Right renal cortex interstitium (tissue), 3 donors: ENCODE data around the gene KRTAP10-8. TPM values are rescaled to one million over a fixed set of nuclear protein-coding genes. Genes with fewer than 3 reads are reported as not detected.
"Not testable (repeated sequence)": the region's sequence is repeated elsewhere in the genome, so short reads cannot be mapped to it uniquely, and the experiment has no call there.

Experiments
- DNase-seq, 3 donors: peaks; one replicate each; pipeline ENCODE4 v3.0.0-alpha.2; 2013; ENCODE audit warnings: low read depth in 3 of 3, low spot score in 2 of 3
- polyA plus RNA-seq, 3 donors: library from polyadenylated mRNA; unstranded; fragments of 120-200 nt; gene quantifications; one replicate each; pipeline ENCODE4 v1.2.1, GENCODE V29; 2013; ENCODE audit not compliant: insufficient read length in 3 of 3

The KRTAP10-8 gene
- polyA plus RNA-seq, 3 donors, result not detected

DNA sequence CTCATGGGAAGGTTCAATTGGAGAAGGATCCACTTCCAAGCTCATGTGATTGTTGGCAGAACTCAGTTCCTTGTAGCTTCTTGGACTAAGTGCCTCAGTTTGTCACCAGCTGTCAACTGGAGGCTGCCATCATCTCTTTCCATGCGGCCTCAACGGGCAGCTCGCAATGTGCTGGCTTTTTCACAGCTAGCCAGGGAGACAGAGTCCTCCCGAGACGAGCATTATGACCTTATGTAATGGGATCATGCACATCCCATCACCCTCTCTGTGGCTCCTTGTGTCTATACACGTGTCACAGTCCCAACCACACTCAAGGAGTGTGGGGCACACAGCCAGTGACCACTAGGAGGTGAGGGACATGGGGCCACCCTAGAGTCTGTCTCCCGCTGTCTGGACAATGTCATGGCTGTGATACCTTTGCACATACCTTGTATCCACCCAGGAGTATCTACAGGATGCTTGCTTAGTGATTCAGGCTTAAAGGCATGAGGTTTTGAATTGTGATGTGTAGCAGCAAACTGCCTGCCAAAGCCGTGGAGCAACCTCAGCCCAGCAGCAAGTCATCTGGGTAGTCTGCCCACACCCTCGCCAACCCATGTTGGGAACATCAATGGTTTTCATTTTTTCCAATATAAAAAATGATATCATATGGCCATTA is 15.7 kb upstream of the KRTAP10-8 start:
- no peak for DNase-seq

DNA sequence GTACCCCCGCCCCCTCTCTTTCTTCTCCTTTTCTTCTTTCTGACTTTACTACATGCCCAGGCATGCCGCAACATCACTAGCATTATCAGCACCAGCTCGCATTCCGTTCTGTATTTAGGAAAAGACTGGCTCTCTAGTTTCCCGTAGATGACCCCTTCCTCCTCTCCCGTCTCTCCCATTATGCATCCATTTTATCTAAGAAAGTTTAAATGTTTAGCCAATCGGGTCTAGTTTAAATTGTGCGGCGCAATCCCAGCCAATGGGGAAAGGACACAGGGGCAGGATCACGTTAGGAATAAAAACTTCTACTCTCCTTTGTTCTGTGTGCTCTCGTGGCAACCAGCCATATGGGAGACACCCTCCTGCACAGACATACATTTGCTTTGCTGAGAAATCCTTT is 13.8 kb upstream of the KRTAP10-8 start:
- no peak for DNase-seq

DNA sequence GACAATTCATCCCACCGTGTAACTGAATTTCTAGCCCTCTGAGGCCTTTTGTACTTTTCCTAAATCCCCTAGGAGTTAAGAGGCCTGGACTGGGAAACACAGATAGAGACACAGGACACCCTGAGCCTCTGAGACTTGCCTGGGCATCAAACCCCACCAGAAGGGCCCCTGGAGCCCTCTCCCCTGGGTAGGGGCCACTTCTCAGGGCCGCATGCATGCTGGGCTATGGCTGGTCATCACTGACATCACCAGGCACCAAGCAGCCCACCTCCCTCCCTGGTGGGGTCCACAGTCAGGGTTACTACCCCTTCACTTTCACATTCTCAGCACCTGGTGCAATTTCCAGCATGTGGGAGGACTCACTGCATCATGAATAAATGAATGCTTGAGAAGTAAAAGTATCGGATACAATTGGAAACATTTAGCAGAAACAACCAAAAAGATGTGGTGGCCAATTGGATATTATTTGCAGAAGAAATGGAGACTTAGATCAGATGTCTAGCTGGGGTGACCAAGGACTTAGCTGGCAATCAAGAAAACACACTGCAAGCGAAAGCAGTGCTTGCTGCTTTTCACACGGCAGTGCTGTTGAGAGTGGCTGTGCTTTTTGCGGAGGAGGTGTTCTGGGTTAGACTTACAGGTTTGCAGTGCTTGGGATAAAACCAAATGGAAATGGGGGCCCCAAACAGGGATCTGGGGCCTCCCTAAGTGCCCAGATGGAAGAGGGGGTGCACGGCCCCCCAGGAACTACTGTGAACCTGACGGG is 12.4 kb upstream of the KRTAP10-8 start:
- no peak for DNase-seq

DNA sequence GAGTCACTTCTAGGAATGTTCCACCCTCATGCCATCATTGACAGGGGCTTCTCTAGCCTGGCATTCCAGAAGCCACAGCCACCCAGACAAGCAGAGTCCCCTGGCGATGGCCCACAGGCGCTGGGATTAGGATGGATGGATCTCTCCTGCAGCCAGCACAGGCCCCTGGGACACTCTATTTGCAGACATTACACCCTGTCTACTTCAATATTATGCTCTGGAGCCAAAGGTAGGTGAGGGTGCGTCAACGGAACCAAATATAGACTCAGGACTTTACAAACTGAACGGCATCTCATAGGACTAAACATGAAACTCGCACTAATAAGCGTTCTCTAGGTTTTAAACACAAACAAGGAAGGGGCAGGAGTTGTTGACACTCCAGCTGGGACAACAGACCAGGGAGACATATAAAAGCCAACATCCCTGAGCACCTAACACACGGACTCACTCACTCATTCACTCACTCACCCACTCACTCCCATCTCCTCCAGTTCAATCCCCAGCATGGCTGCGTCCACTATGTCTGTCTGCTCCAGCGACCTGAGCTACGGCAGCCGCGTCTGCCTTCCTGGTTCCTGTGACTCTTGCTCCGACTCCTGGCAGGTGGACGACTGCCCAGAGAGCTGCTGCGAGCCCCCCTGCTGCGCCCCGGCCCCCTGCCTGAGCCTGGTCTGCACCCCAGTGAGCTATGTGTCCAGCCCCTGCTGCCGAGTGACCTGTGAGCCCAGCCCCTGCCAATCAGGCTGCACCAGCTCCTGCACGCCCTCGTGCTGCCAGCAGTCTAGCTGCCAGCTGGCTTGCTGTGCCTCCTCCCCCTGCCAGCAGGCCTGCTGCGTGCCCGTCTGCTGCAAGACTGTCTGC is 11.5 kb upstream of the KRTAP10-8 start, which contains the start of gene KRTAP10-7:
Gene KRTAP10-7, plus strand, starts transcription at position 480 of the 861 bp plus-strand sequence. Its CDS starts 25 bp downstream, at position 505.
- DNase-seq, result not testable (repeated sequence)

DNA sequence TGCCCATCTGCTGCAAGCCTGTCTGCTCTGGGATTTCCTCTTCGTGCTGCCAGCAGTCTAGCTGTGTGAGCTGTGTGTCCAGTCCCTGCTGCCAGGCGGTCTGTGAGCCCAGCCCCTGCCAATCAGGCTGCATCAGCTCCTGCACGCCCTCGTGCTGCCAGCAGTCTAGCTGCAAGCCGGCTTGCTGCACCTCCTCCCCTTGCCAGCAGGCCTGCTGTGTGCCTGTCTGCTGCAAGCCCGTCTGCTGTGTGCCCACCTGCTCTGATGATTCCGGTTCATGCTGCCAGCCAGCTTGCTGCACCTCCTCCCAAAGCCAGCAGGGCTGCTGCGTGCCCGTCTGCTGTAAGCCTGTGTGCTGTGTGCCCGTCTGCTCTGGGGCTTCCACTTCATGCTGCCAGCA is 10.8 kb upstream of the KRTAP10-8 start:
- not testable (repeated sequence) for DNase-seq

DNA sequence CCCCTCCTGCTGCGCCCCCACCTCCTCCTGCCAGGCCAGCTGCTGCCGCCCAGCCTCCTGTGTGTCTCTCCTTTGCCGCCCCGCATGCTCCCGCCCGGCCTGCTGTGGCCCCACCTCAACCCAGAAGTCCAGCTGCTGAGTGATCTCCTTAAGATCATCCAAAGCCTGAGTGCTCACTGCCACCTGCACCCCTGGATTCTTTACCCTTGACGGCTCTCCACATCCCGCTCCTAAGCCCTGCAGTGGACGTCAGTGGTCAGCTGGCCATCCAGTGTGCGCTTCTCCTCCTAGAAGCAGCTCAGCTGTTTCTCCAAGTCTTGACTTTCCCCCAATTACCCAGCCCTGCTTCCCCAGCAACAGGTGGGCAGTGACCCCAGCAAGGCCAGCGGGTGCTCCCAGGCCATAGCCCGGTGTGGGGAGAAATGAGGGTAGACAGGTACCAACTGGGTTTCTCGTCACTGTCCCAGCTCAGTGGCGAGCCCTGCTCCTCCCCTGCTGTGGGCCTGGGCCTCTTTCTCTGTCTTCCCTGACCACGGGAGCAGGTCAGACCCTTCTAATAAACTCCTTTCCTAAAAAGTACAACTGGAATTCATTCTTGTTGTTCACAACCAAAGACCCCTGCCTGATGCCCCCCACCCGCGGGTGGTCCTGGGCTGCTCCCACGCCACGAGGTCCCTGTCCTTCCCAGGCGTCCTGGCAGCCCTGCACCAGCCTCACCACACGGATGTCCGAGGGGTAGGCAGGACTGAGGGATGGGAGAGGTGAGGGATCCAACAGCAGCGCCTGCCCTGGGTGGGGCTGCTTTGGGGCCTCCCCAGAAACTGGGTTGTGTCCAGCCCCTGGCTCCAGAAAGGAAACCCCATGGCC is 10.1 kb upstream of the KRTAP10-8 start:
- no peak for DNase-seq

DNA sequence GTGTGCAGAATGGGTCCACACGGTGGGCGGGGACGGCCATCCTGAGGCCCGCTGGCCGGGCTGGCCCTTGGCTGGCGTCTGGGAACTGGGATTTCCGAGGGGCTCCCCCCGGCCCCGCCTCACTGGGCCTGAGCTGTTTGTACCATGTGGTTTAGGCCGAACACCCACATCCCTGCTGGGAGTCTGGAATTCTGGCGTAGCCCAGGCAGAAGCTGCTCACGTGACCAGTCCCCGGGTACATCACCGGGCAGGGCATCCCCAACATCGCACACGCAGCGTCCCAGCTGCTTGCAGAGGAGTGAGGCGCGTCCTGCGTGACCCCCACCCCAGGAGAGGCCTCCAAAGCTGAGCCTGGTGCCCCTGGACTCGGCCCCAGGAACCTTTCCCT is 9.4 kb upstream of the KRTAP10-8 start:
- DNase-seq, result no peak

DNA sequence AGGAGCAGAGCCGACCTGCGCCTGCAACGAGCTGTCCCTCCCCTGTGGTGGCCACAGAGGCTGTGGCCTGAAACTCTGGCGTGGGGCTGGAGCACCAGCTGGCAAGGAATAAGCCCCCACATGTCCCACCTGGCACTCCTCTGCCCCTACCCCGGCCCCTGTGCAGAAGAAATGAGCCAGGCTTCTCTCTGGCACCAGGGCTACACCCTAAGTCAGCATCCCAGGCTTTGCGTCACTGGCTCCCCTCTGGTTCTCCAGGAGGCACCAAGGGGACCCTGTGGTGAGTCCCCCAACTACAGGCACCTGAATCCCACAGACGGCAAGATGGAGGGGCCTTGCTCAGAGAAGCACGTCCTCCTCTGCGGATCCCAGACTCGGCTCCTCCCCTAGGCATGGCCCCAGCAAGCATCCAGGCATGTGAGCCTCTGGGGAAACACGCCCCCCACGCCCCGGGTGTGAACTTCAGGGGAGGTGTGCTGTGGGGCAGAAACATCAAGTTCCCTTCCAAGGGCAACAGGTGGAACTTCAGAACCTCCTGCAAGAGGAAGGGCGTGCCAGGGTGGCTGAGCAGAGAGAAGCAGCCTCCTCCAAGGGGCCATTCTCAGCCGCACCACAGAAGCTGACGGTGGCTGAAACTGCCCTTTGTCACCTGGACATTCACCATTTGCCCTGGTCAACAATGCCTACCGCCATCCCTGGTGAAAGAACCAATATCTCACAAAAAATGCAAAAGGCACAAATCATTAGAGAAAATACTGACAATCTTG is 8.6 kb upstream of the KRTAP10-8 start:
- DNase-seq, result no peak

DNA sequence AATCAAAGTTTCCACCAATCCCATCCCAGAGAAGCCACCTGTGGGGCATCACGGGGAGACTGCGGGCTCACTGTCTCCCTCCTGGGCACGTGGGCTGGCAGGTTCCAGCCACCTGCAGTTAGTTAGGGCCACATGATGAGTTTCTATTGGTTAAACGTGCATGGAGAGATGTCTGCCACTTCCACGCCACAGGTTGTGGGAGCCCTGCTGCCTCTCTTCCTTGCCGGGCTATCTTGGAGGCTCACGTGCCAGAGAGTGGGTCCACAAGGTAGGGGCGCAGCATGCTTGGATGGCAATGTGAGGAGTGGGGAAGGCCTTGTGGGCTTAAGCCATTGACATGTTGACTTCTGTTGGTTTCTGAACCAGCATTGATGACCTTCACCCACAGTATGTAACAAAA is 8.0 kb upstream of the KRTAP10-8 start:
- DNase-seq, result no peak

DNA sequence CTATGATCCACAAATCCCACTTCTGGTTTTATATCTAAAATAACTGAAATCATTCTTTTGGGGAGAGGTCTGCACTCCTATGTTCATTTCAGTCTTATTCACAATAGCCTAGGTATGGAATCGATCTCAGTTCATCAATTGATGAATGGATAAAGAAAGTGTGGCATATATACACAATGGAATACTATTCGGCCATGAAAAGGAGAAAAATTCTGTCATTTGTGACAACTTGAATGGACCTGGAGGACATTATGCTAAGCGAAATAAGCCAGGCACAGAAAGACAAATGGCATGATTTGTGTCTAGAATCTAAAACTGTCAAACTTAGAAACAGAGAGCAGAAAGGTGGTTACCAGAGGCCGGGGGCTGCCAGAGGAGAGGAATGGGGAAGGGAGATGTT is 5.4 kb upstream of the KRTAP10-8 start:
- DNase-seq, result no peak

DNA sequence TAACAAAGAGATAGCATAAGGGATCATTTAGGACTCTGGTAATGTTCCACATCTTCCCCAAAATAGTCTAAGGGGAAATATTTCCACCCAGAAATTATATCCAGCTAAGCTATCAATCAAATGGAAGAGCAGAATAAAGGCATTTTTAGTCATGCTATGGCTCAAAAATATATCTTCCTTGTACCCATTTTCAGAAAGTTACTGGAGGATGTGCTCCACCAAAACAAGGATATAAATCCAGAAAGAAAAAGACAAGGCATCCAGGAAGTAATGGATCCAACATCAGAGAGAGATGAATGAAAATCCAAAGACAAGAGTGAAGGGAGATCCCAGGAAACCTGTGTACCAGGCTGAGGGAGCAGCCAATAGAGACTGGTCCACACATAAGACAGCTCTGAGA is 2.7 kb upstream of the KRTAP10-8 start:
- no peak for DNase-seq

DNA sequence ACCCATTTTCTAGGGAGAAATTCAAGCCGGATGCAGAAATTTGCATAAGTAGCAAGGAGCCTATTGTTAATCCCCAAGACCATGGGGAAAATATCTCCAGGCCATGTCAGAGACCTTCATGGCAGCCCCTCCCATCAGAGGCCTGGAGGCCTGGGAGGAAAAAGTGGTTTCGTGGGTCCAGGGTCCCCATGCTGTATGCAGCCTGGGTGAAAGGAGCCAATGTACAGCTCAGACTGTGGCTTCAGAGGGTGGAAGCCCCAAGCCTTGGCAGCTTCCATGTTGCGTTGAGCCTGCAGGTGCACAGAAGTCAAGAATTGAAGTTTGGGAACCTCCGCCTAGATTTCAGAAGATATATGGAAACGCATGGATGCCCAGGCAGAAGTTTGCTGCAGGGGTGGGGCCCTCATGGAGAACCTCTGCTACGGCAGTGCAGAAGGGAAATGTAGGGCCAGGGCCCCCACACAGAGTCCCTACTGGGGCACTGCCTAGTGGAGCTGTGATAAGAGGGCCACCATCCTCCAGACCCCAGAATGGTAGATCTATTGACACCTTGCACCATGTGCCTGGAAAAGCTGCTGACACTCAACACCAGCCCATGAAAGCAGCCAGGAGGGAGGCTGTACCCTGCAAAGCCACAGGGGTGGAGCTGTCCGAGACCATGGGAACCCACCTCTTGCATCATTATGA is 1.6 kb upstream of the KRTAP10-8 start:
- not testable (repeated sequence) for DNase-seq

DNA sequence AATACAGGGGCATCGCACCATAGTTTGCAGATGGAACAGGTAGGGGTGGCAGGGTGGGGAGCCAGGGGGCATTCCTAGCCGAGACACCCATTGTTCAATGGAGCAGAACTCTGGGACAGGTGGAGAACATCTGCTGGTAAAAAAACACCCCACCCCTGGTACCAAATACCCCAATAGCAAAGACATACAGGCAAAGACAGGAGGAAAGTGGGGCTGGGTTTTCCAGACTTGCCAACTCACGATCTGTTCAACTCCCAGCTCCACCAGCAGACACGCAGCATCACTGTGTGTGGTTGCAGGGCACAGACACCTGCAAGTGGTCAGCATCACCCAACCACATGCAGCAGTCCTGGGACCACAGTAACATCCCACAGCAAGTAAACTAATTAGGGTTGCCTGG is 328 bp upstream of the KRTAP10-8 start:
- DNase-seq, result no peak

DNA sequence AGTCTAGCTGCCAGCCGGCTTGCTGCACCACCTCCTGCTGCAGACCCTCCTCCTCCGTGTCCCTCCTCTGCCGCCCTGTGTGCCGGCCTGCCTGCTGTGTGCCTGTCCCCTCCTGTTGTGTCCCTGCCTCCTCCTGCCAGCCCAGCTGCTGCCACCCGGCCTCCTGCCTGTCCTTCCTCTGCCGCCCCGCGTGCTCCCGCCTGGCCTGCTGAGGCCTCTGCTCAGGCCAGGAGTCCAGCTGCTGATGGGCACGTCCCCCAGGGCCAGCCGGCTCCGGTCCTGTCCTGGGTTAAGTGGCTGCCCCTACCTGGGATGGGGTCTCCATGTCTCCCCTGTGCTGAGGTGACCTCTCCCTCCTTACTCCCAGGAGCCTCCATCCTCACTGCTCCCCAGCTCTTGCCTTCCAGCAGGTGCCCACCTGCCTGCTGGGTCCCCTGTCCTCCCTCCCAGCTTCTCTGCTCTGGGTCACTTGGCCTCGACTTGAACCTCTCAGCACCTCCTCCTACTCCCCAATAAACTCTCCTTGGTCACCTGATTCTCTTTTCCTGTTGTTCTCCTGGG is 870 bp downstream of the KRTAP10-8 start:
- DNase-seq, result no peak

DNA sequence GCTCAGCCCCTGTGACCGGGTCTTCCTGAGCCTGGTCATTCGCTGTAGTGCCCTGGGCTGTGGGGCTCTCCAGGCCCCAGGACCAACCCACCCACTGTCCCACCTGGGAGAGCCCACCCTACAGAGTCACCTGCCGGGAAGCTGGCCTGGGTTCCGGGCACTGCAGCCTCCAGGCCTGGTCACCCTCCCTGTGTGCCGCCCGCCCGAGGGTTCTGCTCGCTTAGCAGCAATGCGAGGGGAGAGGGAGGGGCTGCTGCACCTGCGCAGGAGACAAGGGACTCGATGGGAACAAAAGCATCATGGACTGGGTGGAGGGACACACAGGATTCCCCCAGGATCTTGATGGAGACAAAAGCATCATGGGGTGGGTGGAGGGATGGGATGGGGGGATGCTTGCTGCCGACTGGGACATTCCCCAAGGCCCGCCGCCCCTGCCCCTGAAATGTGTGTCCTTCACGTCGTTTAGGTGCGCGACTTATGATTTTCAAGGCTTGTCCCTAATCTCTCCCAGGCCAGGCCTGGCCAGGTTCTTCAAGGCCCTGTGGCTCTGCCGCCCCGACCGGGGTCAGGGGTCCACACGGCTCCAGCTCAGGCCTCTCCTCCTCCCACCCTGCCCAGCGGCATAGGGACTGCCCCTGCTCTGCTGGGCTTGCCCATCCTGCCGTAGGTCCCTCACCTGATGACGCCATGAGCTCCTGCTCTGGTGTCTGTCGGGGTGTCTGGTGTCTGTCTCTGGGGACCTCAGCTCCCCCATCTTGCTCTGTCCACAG is 1.7 kb downstream of the KRTAP10-8 start:
- no peak for DNase-seq

DNA sequence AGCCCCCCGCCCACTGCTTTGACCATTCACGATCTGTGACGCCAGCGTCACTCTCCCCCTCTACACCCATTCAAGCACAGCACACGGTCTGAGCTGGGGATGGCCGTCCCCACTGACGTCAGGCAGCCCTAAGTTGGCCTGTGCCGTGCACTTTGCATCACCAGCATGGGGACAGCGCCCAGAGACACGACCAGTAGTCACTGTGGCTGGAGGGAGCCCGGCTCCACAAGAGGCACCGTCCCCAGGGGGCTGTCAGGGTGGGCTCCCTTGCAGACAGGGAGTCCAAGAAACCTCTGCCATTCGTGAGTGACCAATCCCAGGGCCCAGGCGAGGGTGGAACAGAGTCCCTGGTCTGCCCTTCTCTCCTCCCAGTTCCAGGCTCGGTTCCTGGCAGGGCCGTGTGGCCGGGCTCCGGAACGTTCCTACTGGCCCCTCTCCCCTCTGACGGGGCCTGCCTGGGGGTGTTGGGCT is 2.3 kb downstream of the KRTAP10-8 start:
- DNase-seq, result no peak

DNA sequence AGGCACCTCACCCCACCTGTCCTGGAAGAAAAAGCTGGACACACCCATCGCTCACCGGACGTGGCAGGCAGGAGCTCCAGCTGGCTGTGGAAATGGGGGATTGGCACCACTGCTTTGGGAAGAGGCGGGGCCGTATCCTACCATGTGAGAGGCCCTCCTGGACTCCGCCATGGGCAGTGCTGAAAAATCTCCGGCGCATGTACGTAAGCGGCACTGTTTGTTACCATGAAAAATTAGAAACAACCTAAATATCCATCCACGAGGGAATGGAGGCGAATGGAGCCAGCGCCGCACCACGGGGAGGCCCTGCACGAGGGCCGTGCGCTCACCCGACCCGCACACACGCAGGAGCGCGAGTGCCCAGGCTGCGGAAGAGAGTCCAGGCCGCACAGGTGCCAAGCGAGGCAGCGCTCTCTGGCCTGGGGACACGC is 3.1 kb downstream of the KRTAP10-8 start:
- DNase-seq, result no peak

DNA sequence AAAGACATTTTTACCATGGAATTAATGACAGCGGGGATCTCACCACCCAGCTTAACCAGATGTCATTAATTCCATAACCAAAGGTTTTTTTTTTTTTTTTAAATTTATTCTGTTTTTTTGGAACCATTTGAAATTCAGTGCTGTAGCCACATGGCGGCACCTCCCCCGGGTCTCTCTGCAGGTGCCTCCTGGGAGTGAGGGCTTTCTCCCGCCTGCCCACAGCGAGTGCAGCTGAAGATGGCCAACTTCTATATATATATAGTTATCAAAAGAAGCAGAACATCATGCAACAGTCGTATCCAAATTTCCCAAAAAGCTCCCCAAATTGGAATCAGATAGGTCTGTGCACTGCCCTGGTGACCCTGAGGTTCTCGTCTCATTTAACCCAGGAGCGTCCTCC is 3.6 kb downstream of the KRTAP10-8 start:
- DNase-seq, result no peak
